HG03135 (cell line): Measurements from ENCODE around the gene PELI3.
A peak's percentile ranks its signal among the peaks of the same experiment; 100 is the strongest.

Source experiments
- ATAC-seq: cut with Tn5 transposase; IDR thresholded peaks from one replicate; pipeline ENCODE4 v1.9.1; 2021; ENCODE audit warnings: mild to moderate bottlenecking, moderate library complexity; ENCODE audit not compliant: unreplicated experiment

Gene PELI3

GRCh38 chr11:66473608-66474515, 7.2 kb downstream of the PELI3 start:
- ATAC-seq: no peak

- no peak for ATAC-seq
Observed at GRCh38 chr11:66475349-66476172, 8.9 kb downstream of the PELI3 start.

GRCh38 chr11:66476173-66476840, 9.6 kb downstream of the PELI3 start:
- ATAC-seq: no peak

GRCh38 chr11:66476841-66477251, 10.1 kb downstream of the PELI3 start:
- no peak for ATAC-seq

- ATAC-seq: no peak
Observed at GRCh38 chr11:66477263-66478201, 10.8 kb downstream of the PELI3 start.

GRCh38 chr11:66478729-66479393, 12.2 kb downstream of the PELI3 start:
- ATAC-seq: no peak

GRCh38 chr11:66479394-66480116, 12.8 kb downstream of the PELI3 start:
- ATAC-seq: no peak

GRCh38 chr11:66480117-66480938, 13.6 kb downstream of the PELI3 start, which contains the start of gene DPP3:
Gene DPP3, plus strand, starts transcription at chr11:66480434. Its CDS starts 1,767 bp downstream, at chr11:66482201.
- ATAC-seq: peak; percentile 88

- ATAC-seq: no peak
Observed at GRCh38 chr11:66484806-66485380, 18.2 kb downstream of the PELI3 start.

- no peak for ATAC-seq
Observed at GRCh38 chr11:66488957-66489356, 22.3 kb downstream of the PELI3 start.

GRCh38 chr11:66489636-66490035, 22.9 kb downstream of the PELI3 start:
- ATAC-seq: no peak

GRCh38 chr11:66491315-66491935, 24.7 kb downstream of the PELI3 start:
- ATAC-seq: no peak

GRCh38 chr11:66492161-66492865, 25.6 kb downstream of the PELI3 start:
- ATAC-seq: no peak

GRCh38 chr11:66493130-66493529, 26.4 kb downstream of the PELI3 start:
- no peak for ATAC-seq

- no peak for ATAC-seq
Observed at GRCh38 chr11:66494458-66494857, 27.8 kb downstream of the PELI3 start.

- ATAC-seq: no peak
Observed at GRCh38 chr11:66494935-66495334, 28.2 kb downstream of the PELI3 start.
